ENCODE results near the gene SEMA3D.

DNA sequence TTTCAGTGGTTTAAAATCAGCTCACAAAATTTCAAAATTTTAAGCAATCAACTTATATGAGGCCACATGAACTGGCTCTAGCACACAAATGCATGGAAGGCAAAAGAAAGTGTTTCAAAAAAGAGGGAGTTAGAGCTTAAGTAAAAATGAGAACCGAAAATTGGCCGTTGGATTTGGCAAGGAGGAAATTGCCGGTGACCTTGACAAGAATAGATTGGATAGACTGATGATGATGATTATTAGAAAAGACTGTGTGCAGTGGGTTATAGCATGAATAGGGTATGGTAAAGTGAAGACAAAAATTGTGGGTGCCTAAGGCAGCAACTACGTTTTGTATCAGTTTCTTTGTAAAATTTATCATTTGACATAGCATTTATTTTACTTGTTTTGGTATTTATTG lies 175.7 kb downstream of the SEMA3D start:
- TF ChIP-seq TAF1 (IDR thresholded peaks at IDR 0.05; ENCODE audit: low read depth, low read length) (no peak), POLR2AphosphoS5 (IDR thresholded peaks at IDR 0.05; ENCODE audit: low read depth, low read length) (no peak), POLR2A (IDR thresholded peaks at IDR 0.05; ENCODE audit: low read depth, low read length) (no peak), POU2F2 (IDR thresholded peaks at IDR 0.05; ENCODE audit: low read depth, low read length) (no peak)

All from GM12891 (cell line).